ENCODE data around the gene MOB2. TPM values are rescaled to one million over a fixed set of nuclear protein-coding genes. Genes with fewer than 3 reads are reported as not detected.

Gene MOB2
- total RNA-seq, 1 experiment from 2014 or later: 22.7 TPM

DNA sequence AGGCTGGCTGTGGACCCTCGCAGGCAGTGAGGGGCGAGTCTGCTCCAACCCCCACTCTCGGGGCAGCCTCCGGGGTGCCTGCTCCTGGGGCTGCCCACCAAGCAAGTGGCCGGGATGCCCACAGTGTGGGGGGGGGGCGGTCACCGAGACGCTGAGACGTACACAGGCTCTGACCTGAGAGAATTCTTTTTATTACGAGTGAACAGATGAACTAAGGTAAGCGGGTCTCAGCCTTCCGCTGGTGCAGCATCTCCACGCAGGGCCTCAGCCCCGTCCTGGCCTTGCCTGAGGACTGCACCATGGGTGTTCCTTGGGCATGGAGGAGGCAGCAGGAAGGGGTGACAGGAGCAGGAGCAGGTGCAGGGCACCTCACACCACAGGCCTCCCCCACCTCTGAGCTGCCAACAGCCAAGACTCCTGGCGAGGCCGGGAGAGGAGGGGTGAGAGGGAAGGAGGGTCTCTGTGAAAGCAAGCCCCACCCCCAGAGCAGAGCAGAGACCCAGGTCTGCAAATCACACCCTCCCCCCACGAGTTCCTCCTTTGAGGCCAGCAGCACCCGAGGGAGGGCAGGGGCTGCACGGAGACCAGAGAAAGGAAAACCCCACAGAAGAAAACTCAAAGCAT, 17.2 kb downstream of the MOB2 start:
- Histone ChIP-seq H3K4ac (ENCODE audit: low read depth, low read length) (no peak overlapping the region), H4K8ac (replicated peaks; ENCODE audit: insufficient read length, low read depth, low read length) (no peak overlapping the region), H3K9ac (ENCODE audit: extremely low read depth, insufficient read length, low read length) (no peak overlapping the region), H3K4me2 (ENCODE audit: insufficient read depth, insufficient read length, low read length) (no peak overlapping the region), H3K14ac (ENCODE audit: insufficient read depth, low read length) (no peak overlapping the region), H3T11ph (ENCODE audit: low read length) (no peak overlapping the region), H3K79me1 (ENCODE audit: insufficient read depth, low read depth, low read length, poor library complexity, severe bottlenecking) (no peaks in the 10 kb centered on the region), H3K4me1 (ENCODE audit: insufficient read depth, low read length) (no peaks in the 10 kb centered on the region), H3K23ac (ENCODE audit: insufficient read length, low read depth, low read length) (no peak overlapping the region), H2BK120ac (ENCODE audit: low read depth, low read length, poor library complexity, severe bottlenecking) (no peak overlapping the region), H2BK15ac (ENCODE audit: low read depth, low read length) (no peak overlapping the region), H2AFZ (ENCODE audit: low read length) (no peak overlapping the region), H3K79me2 (ENCODE audit: insufficient read depth, low read length) (no peaks in the 10 kb centered on the region), H2AK5ac (ENCODE audit: insufficient read length, low read length) (no peak overlapping the region), H4K20me1 (ENCODE audit: control insufficient read depth, insufficient read depth, insufficient read length) (no peaks in the 10 kb centered on the region), H2BK20ac (ENCODE audit: low read depth, low read length, poor library complexity, severe bottlenecking) (no peak overlapping the region), H3K27me3 (ENCODE audit: insufficient read depth, low read length) (no peaks in the 10 kb centered on the region), H2BK12ac (ENCODE audit: insufficient read length, low read depth, low read length) (no peak overlapping the region), H3K18ac (ENCODE audit: insufficient read length, low read depth, low read length) (no peak overlapping the region), H3K56ac (ENCODE audit: insufficient read length, low read depth, low read length) (no peak overlapping the region), H4K91ac (ENCODE audit: insufficient read length, low read depth, low read length) (no peak overlapping the region), H3K9me3 (ENCODE audit: control insufficient read depth, low read depth, low read length) (no peaks in the 10 kb centered on the region), H3K27ac (ENCODE audit: insufficient read length, low read depth, low read length) (no peak overlapping the region), H2BK5ac (ENCODE audit: insufficient read length, low read length) (no peak overlapping the region), H4K5ac (ENCODE audit: insufficient read length, low read depth, low read length) (no peak overlapping the region), H3K23me2 (ENCODE audit: insufficient read length, low read depth, low read length, poor library complexity, severe bottlenecking) (no peaks in the 10 kb centered on the region)
- TF ChIP-seq, protein P1, sequence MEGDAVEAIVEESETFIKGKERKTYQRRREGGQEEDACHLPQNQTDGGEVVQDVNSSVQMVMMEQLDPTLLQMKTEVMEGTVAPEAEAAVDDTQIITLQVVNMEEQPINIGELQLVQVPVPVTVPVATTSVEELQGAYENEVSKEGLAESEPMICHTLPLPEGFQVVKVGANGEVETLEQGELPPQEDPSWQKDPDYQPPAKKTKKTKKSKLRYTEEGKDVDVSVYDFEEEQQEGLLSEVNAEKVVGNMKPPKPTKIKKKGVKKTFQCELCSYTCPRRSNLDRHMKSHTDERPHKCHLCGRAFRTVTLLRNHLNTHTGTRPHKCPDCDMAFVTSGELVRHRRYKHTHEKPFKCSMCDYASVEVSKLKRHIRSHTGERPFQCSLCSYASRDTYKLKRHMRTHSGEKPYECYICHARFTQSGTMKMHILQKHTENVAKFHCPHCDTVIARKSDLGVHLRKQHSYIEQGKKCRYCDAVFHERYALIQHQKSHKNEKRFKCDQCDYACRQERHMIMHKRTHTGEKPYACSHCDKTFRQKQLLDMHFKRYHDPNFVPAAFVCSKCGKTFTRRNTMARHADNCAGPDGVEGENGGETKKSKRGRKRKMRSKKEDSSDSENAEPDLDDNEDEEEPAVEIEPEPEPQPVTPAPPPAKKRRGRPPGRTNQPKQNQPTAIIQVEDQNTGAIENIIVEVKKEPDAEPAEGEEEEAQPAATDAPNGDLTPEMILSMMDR (conservative IDR thresholded peaks at IDR 0.05): no peak
- no peak overlapping the region; a peak in 1 of 5 replicates for H3K4me3 Mint-ChIP-seq
- no CpG with 5 or more reads among the region's 19 CpGs for WGBS (ENCODE audit: extremely low coverage, insufficient read length, low lambda C conversion rate)
- DNase-seq: no peak
- no peaks in the 10 kb centered on the region; a peak in 1 of 7 replicates for H3K36me3 Mint-ChIP-seq (ENCODE audit: insufficient read depth in 1 of 3, low read depth in 3 of 3)
- peaks cover 0 to 3% of the 10 kb centered on the region in 2 experiments; a peak in 1 of 4 replicates for H3K4me1 Mint-ChIP-seq
- peaks cover 1% of the 10 kb centered on the region for H3K27me3 Mint-ChIP-seq (ENCODE audit: low read depth)
- no peak overlapping the region for H3K27ac Mint-ChIP-seq
- no peaks in the 10 kb centered on the region for H3K9me3 Mint-ChIP-seq
